Keratinocyte (primary cell): ENCODE measurements around the gene ATG9B. TPM values are rescaled to one million over a fixed set of nuclear protein-coding genes. Genes with fewer than 3 reads are reported as not detected.

Experiments used
- DNase-seq: peaks from one replicate; pipeline ENCODE4 v3.0.0-alpha.2; 2011; ENCODE audit warnings: low read depth, missing footprints, low spot score
- FAIRE-seq: peaks from 2 replicates; lab custom pipeline; 2011; peaks lifted over from hg19 to GRCh38; lab: Jason Lieb, UNC
- H2AFZ ChIP-seq: 2 replicates; pipeline ENCODE4 v1.6.0; 2012; ENCODE audit warnings: low read length, control low read depth, inconsistent platforms; ENCODE audit not compliant: control insufficient read depth
- H3K27ac ChIP-seq: 2 replicates; pipeline ENCODE4 v1.5.1; 2011; ENCODE audit warnings: low read length; ENCODE audit not compliant: control insufficient read depth, insufficient read depth
- H3K27me3 ChIP-seq: 3 replicates; pipeline ENCODE4 v1.6.0; 2011; ENCODE audit warnings: low read length; ENCODE audit not compliant: control insufficient read depth, insufficient read depth; ENCODE audit errors: extremely low read depth
- H3K36me3 ChIP-seq, 2 experiments: 2 replicates in 1 of 2; 3 replicates in 1 of 2; pipeline ENCODE4 v1.5.1; 2011; ENCODE audit warnings: low read length in 2 of 2, mild to moderate bottlenecking in 1 of 2; ENCODE audit not compliant: control insufficient read depth in 2 of 2, insufficient read depth in 2 of 2; ENCODE audit errors: extremely low read depth in 1 of 2
- H3K4me1 ChIP-seq: 3 replicates; pipeline ENCODE4 v1.5.1; 2011; ENCODE audit warnings: low read length; ENCODE audit not compliant: control insufficient read depth, insufficient read depth; ENCODE audit errors: extremely low read depth
- H3K4me2 ChIP-seq: 3 replicates; pipeline ENCODE4 v1.6.0; 2011; ENCODE audit warnings: low read depth, low read length; ENCODE audit not compliant: control insufficient read depth, insufficient read depth; ENCODE audit errors: extremely low read depth
- H3K4me3 ChIP-seq, 3 experiments: fragments of 200-600 bp in 1 of 3; sonication (generic) in 1 of 3; 2 replicates in 2 of 3; 3 replicates in 1 of 3; pipeline ENCODE4 v1.5.1; 2011 to 2016; ENCODE audit warnings: low read length in 3 of 3, mild to moderate bottlenecking in 3 of 3, control low read depth in 2 of 3, inconsistent platforms in 1 of 3, low read depth in 1 of 3, mixed read lengths in 1 of 3, mixed run types in 1 of 3, moderate library complexity in 1 of 3; ENCODE audit not compliant: control insufficient read depth in 2 of 3, insufficient read depth in 2 of 3; ENCODE audit errors: extremely low read depth in 1 of 3
- H3K79me2 ChIP-seq: 2 replicates; pipeline ENCODE4 v1.6.0; 2012; ENCODE audit warnings: low read length; ENCODE audit not compliant: control insufficient read depth, insufficient read depth
- H3K9ac ChIP-seq: 3 replicates; pipeline ENCODE4 v1.6.0; 2011; ENCODE audit warnings: low read length; ENCODE audit not compliant: control insufficient read depth, insufficient read depth; ENCODE audit errors: extremely low read depth
- H3K9me1 ChIP-seq: 3 replicates; pipeline ENCODE4 v1.6.0; 2011; ENCODE audit warnings: low read length; ENCODE audit not compliant: control insufficient read depth, insufficient read depth; ENCODE audit errors: extremely low read depth
- H3K9me3 ChIP-seq: 2 replicates; pipeline ENCODE4 v1.5.1; 2012; ENCODE audit warnings: low read depth, low read length; ENCODE audit not compliant: control insufficient read depth
- H4K20me1 ChIP-seq: 3 replicates; pipeline ENCODE4 v1.6.0; 2011; ENCODE audit warnings: low read length; ENCODE audit not compliant: control insufficient read depth, insufficient read depth; ENCODE audit errors: extremely low read depth
- EZH2 ChIP-seq: IDR thresholded peaks from one replicate; pipeline ENCODE4 v1.6.1; 2012; ENCODE audit warnings: inconsistent platforms, mild to moderate bottlenecking, low read length, moderate library complexity
- dilution Hi-C: fragments of 300-500 bp; cut with MboI; formaldehyde crosslinking; loops from one replicate; pipeline ENCODE4 v1.7.0; 2020; ENCODE audit warnings: low sequenced_read_pairs; ENCODE audit not compliant: extremely low pct_ligation_motif_present
- polyA plus RNA-seq, 5 experiments: library from polyadenylated mRNA; depleted of rRNA in 3 of 5; stranded (reverse) in 3 of 5; stranded (forward) in 1 of 5; unstranded in 1 of 5; fragments of >200 nt; gene quantifications; 1 replicate in 1 of 5; 2 replicates in 3 of 5; 3 replicates in 1 of 5; pipeline versions ENCODE4 v1.2.1 to v1.2.3, GENCODE V29; 2011 to 2012; ENCODE audit warnings: missing spikeins in 2 of 5, low read depth in 1 of 5, low replicate concordance in 1 of 5
- TF ChIP-seq, protein P1 (sequence below), 3 experiments: IDR thresholded peaks in 1 of 3; conservative IDR thresholded peaks in 1 of 3; optimal IDR thresholded peaks in 1 of 3; 2 replicates in 2 of 3; 3 replicates in 1 of 3; pipeline versions ENCODE3 to v1.5.1; 2011; ENCODE audit warnings: low read length in 3 of 3, mild to moderate bottlenecking in 3 of 3, moderate library complexity in 2 of 3, control low read depth in 1 of 3, inconsistent platforms in 1 of 3; ENCODE audit not compliant: insufficient read depth in 2 of 3; ENCODE audit errors: extremely low read depth in 1 of 3

ATG9B gene
- polyA plus RNA-seq, 1 donor (not counting 4 experiments of a cell fraction or from before 2014, with no cell fraction given): 0.12 TPM

DNA sequence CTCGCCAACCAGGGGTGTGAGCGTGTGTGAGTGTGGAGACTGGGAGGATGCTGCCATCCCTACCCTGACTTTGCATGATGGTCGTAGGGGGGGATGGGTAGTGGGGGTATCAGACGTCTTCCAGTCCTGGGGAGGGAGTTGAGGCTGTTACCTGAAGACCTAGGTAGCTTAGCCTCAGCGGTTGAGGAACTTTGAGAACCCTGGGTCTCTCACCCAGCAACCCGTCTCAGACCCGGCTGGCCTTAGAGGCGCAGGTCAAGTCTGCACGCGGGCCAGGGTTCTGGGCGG lies 37.8 kb upstream of the ATG9B start:
- Histone ChIP-seq H3K9ac (no peak overlapping the region), H3K4me3 (no peak overlapping the region), H2AFZ (no peak overlapping the region), H3K9me3 (no peaks in the 10 kb centered on the region), H3K36me3 (peaks cover 14 to 18% of the 10 kb centered on the region in 2 experiments), H3K27me3 (no peaks in the 10 kb centered on the region), H3K4me2 (no peak overlapping the region), H3K4me1 (peaks cover 38% of the 10 kb centered on the region), H3K9me1 (peaks cover 4% of the 10 kb centered on the region), H3K79me2 (peaks cover 35% of the 10 kb centered on the region), H4K20me1 (no peaks in the 10 kb centered on the region), H3K27ac (no peak overlapping the region)
- no peak for TF ChIP-seq EZH2
- TF ChIP-seq, protein P1, sequence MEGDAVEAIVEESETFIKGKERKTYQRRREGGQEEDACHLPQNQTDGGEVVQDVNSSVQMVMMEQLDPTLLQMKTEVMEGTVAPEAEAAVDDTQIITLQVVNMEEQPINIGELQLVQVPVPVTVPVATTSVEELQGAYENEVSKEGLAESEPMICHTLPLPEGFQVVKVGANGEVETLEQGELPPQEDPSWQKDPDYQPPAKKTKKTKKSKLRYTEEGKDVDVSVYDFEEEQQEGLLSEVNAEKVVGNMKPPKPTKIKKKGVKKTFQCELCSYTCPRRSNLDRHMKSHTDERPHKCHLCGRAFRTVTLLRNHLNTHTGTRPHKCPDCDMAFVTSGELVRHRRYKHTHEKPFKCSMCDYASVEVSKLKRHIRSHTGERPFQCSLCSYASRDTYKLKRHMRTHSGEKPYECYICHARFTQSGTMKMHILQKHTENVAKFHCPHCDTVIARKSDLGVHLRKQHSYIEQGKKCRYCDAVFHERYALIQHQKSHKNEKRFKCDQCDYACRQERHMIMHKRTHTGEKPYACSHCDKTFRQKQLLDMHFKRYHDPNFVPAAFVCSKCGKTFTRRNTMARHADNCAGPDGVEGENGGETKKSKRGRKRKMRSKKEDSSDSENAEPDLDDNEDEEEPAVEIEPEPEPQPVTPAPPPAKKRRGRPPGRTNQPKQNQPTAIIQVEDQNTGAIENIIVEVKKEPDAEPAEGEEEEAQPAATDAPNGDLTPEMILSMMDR (optimal IDR thresholded peaks at IDR 0.05 in 1 of 3, IDR thresholded peaks at IDR 0.05 in 1 of 3, conservative IDR thresholded peaks at IDR 0.05 in 1 of 3; ENCODE audit: extremely low read depth in 1 of 3, insufficient read depth in 2 of 3, low read length in 3 of 3): no peak
- FAIRE-seq (no peak), DNase-seq (no peak)
- dilution Hi-C loops: no loop called here

GRCh38 chr7:151061213-151062110 lies 37.2 kb upstream of the ATG9B start:
- H3K4me2 ChIP-seq: no peak overlapping the region
- H3K9me3 ChIP-seq: no peaks in the 10 kb centered on the region
- H3K9me1 ChIP-seq: peaks cover 4% of the 10 kb centered on the region
- H3K27ac ChIP-seq: no peak overlapping the region
- H3K4me1 ChIP-seq: peaks cover 43% of the 10 kb centered on the region
- DNase-seq (no peak), FAIRE-seq (no peak)
- no peak overlapping the region for H2AFZ ChIP-seq
- H3K9ac ChIP-seq: no peak overlapping the region
- H3K4me3 ChIP-seq: no peak overlapping the region
- H4K20me1 ChIP-seq: no peaks in the 10 kb centered on the region
- peaks cover 35% of the 10 kb centered on the region for H3K79me2 ChIP-seq
- H3K36me3 ChIP-seq: peaks cover 10 to 18% of the 10 kb centered on the region in 2 experiments
- H3K27me3 ChIP-seq: no peaks in the 10 kb centered on the region
- TF ChIP-seq EZH2: no peak
- TF ChIP-seq, protein P1 (optimal IDR thresholded peaks at IDR 0.05 in 1 of 3, IDR thresholded peaks at IDR 0.05 in 1 of 3, conservative IDR thresholded peaks at IDR 0.05 in 1 of 3; ENCODE audit: extremely low read depth in 1 of 3, insufficient read depth in 2 of 3, low read length in 3 of 3): no peak
- dilution Hi-C loops: no loop called here
